A172 (cell line): ENCODE data around the gene ADGRV1. TPM values are rescaled to one million over a fixed set of nuclear protein-coding genes. Genes with fewer than 3 reads are reported as not detected.
"Not testable (repeated sequence)": the region's sequence is repeated elsewhere in the genome, so short reads cannot be mapped to it uniquely, and the experiment has no call there.

Experiments
- DNase-seq: peaks from one replicate; pipeline ENCODE4 v3.0.0-alpha.2; 2015; ENCODE audit warnings: low spot score
- total RNA-seq: library from RNA; depleted of rRNA; stranded (reverse); fragments of >200 nt; shearing (Covaris generic); gene quantifications from 2 replicates; pipeline ENCODE4 v1.2.3, GENCODE V29; 2014

Gene ADGRV1
- total RNA-seq, 1 experiment from 2014 or later = not detected

DNA sequence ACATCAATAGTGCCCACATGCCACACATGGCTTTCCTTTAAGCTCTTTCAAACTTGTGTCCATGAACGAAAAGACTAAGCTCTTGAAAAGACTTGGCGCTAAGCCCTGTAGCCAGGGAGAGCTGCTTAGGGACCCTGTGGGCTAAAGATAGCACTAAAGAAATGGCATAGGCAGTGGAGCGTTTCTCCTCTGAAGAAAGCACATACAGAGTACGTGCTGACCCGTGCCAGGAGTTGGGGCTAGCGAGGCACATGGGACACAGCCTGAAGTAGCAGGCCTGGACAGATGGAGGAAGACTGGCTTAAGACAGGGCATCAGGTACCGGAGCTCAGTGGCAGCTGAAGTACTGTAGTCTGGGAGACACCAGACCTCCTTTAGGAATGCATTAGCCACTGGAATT lies 39.7 kb downstream of the ADGRV1 start:
- no peak for DNase-seq

DNA sequence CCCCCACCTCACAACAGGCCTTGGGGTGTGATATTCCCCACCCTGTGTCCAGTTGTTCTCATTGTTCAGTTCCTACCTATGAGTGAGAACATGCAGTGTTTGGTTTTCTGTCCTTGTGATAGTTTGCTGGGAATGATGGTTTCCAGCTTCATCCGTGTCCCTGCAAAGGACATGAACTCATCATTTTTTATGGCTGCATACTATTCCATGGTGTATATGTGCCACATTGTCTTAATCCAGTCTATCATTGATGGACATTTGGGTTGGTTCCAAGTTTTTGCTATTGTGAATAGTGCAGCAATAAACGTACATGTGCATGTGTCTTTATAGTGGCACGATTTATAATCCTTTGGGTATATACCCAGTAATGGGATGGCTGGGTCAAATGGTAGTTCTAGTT lies 41.7 kb downstream of the ADGRV1 start:
- DNase-seq = not testable (repeated sequence)

DNA sequence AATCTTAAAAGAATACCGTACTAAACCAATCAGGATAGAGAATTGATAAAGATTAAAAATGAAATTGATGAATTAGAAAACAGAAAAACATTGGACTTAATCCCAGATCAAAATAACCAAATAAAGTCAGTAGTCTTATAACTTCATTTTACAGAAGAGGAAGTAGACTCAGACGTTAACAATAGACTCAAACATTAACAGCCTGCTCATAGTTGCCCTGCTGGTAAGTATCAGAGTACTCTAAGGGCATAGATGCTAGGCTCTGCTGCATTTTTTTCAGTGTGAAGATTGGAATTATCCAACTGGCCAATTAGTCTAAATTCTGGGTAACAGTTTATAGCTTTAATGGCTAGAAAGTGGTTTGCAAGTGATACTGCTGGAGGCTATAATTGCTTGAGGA lies 42.9 kb downstream of the ADGRV1 start:
- no peak for DNase-seq

- no peak for DNase-seq
These were observed 44.1 kb downstream of the ADGRV1 start for GRCh38 chr5:90602681-90603080.

GRCh38 chr5:90606539-90606938 lies 47.9 kb downstream of the ADGRV1 start:
- DNase-seq = no peak

DNA sequence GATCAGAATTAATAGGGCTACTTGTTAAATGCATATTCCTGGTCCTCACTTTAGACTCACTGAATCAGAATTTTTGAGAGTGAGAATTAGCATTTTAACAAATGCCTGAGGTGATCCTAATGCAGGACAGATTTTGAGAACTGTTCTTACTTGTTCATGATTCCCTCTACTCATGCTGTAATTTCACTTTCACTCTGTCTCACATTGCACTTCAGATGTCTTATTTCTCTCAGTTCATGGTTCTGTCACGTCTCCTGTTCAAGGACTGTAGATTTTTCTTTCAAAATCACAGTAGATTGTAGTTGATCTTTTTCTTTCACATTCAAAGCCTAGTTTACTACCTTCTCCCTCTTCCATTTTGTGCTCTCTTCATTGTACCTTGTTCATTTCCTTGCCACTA lies 54.3 kb downstream of the ADGRV1 start:
- no peak for DNase-seq

GRCh38 chr5:90613459-90613858 lies 54.9 kb downstream of the ADGRV1 start:
- DNase-seq = no peak

GRCh38 chr5:90613918-90614504 lies 55.4 kb downstream of the ADGRV1 start:
- DNase-seq = no peak

DNA sequence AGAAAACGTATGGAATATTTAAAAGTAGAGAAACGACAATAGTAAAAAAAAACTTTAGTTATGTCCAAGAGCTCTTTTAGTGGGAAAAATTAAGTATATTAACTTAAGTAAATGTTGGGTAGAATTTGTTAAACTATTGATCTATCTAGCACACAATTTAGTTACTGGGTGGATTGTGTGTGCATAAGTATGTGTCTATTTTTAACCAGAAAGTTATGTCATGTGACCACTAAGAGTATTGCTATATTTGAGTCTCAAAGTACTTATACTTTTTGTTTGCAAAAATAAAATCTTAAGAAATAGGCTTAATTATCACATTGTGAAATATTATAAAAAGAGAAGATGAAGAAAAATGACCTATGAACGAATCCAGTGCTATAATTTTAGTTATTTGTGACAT lies 56.8 kb downstream of the ADGRV1 start:
- no peak for DNase-seq

GRCh38 chr5:90618071-90618470 lies 59.5 kb downstream of the ADGRV1 start:
- DNase-seq = no peak

DNA sequence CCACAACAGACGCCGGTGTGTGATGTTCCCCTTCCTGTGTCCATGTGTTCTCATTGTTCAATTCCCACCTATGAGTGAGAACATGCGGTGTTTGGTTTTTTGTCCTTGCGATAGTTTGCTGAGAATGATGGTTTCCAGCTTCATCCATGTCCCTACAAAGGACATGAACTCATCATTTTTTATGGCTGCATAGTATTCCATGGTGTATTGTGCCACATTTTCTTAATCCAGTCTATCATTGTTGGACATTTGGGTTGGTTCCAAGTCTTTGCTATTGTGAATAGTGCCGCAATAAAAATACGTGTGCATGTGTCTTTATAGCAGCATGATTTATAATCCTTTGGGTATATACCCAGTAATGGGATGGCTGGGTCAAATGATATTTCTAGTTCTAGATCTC lies 61.2 kb downstream of the ADGRV1 start:
- DNase-seq = not testable (repeated sequence)

DNA sequence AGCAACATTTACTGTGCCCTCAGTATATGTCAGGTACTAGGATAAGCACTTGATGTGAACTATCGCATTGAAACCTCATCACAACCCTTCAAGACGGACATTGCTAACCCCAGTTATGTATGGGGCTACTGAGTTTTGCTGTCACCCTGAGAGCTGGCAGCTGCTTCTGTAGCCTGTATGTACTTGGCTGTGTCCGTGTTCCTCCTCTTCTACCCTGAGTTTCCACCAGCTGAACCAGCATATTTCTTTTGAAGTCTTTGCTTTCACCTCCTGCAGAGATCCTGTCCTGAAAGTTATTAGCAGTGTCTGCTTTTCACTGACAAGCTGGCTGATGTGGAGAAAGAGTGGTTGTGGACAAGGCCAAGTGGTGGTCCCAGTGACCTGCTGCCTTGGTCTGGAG lies 63.3 kb downstream of the ADGRV1 start:
- DNase-seq = no peak

DNA sequence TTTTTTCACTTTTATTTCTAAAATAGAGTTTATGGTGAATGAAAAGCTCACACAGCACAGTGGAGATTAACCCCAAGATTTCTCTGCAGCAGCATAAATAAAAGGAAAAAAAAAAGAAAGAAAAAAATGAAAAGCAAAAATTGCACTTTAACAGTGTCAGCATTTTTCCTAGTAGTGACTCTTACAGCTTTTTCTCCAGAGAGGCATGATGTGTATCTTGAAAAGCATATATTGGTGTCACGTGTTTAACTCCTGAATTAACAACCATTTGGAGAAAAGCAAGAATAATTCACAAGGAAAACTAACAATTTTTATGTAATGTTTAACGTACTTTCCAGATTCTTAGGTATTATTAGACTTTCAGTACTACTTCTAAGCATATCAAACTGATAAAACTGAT lies 67.9 kb downstream of the ADGRV1 start:
- no peak for DNase-seq

- no peak for DNase-seq
These were observed 69.9 kb downstream of the ADGRV1 start for GRCh38 chr5:90628492-90628891.

GRCh38 chr5:90632791-90633190 lies 74.2 kb downstream of the ADGRV1 start:
- no peak for DNase-seq

DNA sequence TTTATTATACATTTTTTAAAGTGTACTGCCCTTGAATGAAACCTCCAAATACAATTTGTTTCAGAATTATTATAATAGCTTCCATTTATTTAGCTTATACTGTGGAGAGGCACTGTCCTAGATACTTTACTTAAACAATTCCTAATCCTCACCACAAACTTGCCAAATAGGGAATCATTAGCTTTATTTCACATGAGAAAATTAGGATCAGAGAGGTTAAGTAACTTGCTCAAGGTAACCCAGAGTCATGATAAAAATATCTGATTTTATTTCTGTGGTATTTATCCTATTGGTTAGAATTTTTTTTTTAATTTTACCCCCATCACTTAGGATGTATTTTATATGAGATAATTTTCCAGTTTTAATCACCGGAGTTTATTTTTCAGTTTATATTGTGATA lies 78.4 kb downstream of the ADGRV1 start:
- no peak for DNase-seq

GRCh38 chr5:90637731-90638130 lies 79.1 kb downstream of the ADGRV1 start:
- DNase-seq = no peak

- DNase-seq = no peak
These were observed 80.3 kb downstream of the ADGRV1 start for GRCh38 chr5:90638878-90639277.

DNA sequence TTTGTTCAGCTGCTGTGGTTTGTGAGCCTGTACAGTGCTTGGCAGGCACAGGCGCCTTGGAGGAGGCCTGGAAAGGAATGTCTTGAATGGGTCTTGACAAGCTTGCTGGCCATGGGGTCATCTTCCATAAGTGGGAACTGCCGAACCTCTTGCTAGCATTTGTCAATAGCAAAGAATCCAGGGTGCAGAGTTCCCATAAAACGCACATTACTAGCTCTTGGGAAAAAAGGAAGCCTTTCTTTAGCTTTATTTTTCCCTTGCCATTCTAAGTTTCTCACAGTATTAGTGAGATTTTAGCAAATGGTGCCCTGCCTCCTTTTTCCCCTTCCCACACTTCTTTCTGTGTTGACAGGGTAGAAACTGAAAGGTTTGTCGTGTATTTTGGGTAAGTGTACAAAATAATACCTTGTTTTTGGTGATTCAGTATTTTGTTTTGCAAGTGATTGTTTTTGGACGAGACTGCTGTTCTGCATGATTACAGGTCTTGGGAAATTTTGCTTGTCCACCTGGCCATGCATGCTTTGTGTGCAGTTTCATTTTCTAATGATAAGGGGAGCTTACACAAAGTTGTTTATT lies 82.0 kb downstream of the ADGRV1 start:
- no peak for DNase-seq

- no peak for DNase-seq
These were observed 82.9 kb downstream of the ADGRV1 start for GRCh38 chr5:90641528-90641927.

DNA sequence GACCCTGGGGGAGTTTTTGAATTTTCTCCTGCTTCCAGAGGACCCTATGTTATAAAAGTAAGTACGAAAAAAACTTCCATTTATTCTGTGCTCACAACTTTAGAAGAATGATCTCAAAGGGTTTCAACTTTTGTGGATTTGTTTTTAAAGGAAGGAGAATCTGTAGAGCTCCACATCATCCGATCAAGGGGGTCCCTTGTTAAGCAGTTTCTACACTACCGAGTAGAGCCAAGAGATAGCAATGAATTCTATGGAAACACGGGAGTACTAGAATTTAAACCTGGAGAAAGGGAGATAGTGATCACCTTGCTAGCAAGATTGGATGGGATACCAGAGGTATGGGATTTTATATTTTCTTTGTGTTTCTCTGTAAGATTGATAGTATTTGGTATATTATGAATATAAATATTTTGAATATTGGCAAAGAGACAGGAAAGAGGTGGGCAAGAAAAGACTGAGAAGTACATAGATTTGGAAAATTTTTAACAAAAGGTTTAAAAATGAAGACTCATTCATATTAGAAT lies 84.2 kb downstream of the ADGRV1 start:
- DNase-seq = no peak

- no peak for DNase-seq
These were observed 85.5 kb downstream of the ADGRV1 start for GRCh38 chr5:90644132-90644531.

- peak; percentile 67 for DNase-seq
These were observed 86.5 kb downstream of the ADGRV1 start for GRCh38 chr5:90645024-90645610.

DNA sequence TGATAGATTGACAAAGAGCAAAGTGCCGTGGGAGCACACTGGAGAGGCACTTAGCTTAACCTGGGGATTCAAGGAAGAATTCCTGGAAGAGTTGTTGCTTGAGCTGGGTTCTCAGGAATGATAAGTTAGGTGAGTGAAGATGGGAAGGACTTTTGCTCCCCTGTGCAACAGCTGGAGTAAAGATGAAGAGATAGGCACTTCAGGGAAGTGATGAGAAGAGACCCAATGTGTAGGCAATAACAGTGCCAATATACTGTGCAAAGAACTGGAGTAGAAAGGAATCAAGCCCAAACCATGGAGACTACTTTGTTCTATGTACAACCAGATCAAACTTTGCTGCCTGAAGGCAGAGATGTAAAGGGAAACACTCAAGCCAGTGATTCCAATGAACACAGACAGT lies 92.2 kb downstream of the ADGRV1 start:
- DNase-seq = no peak
